ENCODE measurements around the gene FBXL5. TPM values are rescaled to one million over a fixed set of nuclear protein-coding genes. Genes with fewer than 3 reads are reported as not detected.

Gene FBXL5
- total RNA-seq, 1 donor from 2014 or later: 92.2 TPM

Other genes with a start within 250 kb of the FBXL5 start
- gene C1QTNF7, start 227.3 kb downstream of the FBXL5 start, total RNA-seq: not detected in 2 replicates
- gene CC2D2A, start 185.5 kb downstream of the FBXL5 start, total RNA-seq: 14.0 and 16.0 TPM in 2 replicates
- gene FAM200B, start 26.5 kb upstream of the FBXL5 start, total RNA-seq: 67.4 and 74.7 TPM in 2 replicates
- 19.5 and 24.5 TPM in 2 replicates for gene BST1, start 47.7 kb upstream of the FBXL5 start, total RNA-seq
- 0.94 and 1.0 TPM in 2 replicates for gene CD38, start 123.0 kb upstream of the FBXL5 start, total RNA-seq

All from astrocyte (in vitro differentiated cells and primary cell).